Left lung (tissue), 10 donors: ENCODE results near the gene PAPPA2. TPM values are rescaled to one million over a fixed set of nuclear protein-coding genes. Genes with fewer than 3 reads are reported as not detected.

Source experiments
- ATAC-seq: fragments of 200-7000 bp; cut with Tn5 transposase; one replicate; pipeline ENCODE4 v1.9.1; 2020; ENCODE audit warnings: moderate library complexity
- DNase-seq, 4 donors: peaks; one replicate each; pipeline ENCODE4 v3.0.0-alpha.2; 2013 to 2020
- H3K27ac ChIP-seq, 2 donors: fragments of 200-600 bp; sonication (generic) in 1 of 2; one replicate each; pipeline versions ENCODE4 v1.5.0 to v1.8.0; 2020 to 2021
- H3K27me3 ChIP-seq, 2 donors: fragments of 200-600 bp; sonication (generic) in 1 of 2; one replicate each; pipeline versions ENCODE4 v1.5.0 to v1.8.0; 2020 to 2021
- H3K36me3 ChIP-seq, 2 donors: fragments of 200-600 bp; sonication (generic) in 1 of 2; one replicate each; pipeline versions ENCODE4 v1.5.0 to v1.8.0; 2020 to 2021
- H3K4me1 ChIP-seq, 2 donors: fragments of 200-600 bp; one replicate each; pipeline ENCODE4 v1.8.0; 2021
- H3K4me3 ChIP-seq, 2 donors: fragments of 200-600 bp; sonication (generic) in 1 of 2; one replicate each; pipeline versions ENCODE4 v1.5.0 to v1.8.0; 2020 to 2021; ENCODE audit warnings: mild to moderate bottlenecking in 1 of 2
- H3K9me3 ChIP-seq, 2 donors: fragments of 200-600 bp; sonication (generic) in 1 of 2; one replicate each; pipeline versions ENCODE4 v1.5.0 to v1.8.0; 2020 to 2021
- intact Hi-C, 2 donors: fragments of 100-400 bp; cut with DNase I; formaldehyde crosslinking; loops; one replicate each; pipeline versions ENCODE4 v1.11.2 to v1.14.2; 2022
- polyA plus RNA-seq, 6 donors: library from polyadenylated mRNA; unstranded; fragments of 120-200 nt; gene quantifications; one replicate each; pipeline ENCODE4 v1.2.1, GENCODE V29; 2013; ENCODE audit not compliant: insufficient read length in 6 of 6
- total RNA-seq, 2 donors: library from RNA; stranded (reverse); fragmentation: NEBNext Ultra II Directional; extraction: Animal tissue kit (Norgen Biotek cat#: 25700); gene quantifications; one replicate each; pipeline ENCODE4 v1.2.1, GENCODE V29; 2021
- TF ChIP-seq, protein P1 (sequence below), 2 donors: fragments of 200-600 bp; sonication (generic) in 1 of 2; IDR thresholded peaks; one replicate each; pipeline versions ENCODE4 v1.5.0 to v1.8.0; 2021; ENCODE audit warnings: antibody characterized with exemption in 2 of 2
- donor health status: DM: no; HTN: yes; CAD: no.
- donor health status: DM: no; HTN: no; CAD: no.

Gene PAPPA2
- total and polyA plus RNA-seq, 8 donors, result 0.09 to 0.68 (median 0.27) TPM

DNA sequence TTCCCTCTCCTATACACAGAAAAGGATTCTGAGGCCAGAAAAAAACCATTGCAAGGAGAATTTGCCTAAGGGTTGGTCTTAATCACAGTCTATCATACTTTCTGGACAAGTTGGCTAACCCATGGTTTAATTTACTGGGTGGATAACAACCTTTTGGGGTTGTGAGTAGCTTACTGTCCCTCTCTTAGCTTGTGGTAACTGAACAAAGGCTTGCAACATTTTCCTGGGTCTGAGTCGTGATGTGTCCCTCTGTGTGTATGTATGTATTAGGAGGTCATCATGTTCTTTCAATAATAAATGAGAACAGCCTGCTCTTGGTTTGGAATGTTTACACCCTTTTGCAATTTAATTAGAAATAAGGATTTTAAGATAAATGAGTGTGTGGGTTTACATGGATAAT is 36.7 kb downstream of the PAPPA2 start:
- H3K4me3 ChIP-seq, result no peak overlapping the region
- DNase-seq (no peak), ATAC-seq (no peak)
- TF ChIP-seq, protein P1, sequence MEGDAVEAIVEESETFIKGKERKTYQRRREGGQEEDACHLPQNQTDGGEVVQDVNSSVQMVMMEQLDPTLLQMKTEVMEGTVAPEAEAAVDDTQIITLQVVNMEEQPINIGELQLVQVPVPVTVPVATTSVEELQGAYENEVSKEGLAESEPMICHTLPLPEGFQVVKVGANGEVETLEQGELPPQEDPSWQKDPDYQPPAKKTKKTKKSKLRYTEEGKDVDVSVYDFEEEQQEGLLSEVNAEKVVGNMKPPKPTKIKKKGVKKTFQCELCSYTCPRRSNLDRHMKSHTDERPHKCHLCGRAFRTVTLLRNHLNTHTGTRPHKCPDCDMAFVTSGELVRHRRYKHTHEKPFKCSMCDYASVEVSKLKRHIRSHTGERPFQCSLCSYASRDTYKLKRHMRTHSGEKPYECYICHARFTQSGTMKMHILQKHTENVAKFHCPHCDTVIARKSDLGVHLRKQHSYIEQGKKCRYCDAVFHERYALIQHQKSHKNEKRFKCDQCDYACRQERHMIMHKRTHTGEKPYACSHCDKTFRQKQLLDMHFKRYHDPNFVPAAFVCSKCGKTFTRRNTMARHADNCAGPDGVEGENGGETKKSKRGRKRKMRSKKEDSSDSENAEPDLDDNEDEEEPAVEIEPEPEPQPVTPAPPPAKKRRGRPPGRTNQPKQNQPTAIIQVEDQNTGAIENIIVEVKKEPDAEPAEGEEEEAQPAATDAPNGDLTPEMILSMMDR (IDR thresholded peaks at IDR 0.05), result no peak
- H3K27me3 ChIP-seq, result no peaks in the 10 kb centered on the region
- H3K4me1 ChIP-seq, result no peaks in the 10 kb centered on the region
- H3K9me3 ChIP-seq, result no peaks in the 10 kb centered on the region
- no peak overlapping the region for H3K27ac ChIP-seq
- H3K36me3 ChIP-seq, result no peaks in the 10 kb centered on the region
- intact Hi-C loops, result no loop called here

DNA sequence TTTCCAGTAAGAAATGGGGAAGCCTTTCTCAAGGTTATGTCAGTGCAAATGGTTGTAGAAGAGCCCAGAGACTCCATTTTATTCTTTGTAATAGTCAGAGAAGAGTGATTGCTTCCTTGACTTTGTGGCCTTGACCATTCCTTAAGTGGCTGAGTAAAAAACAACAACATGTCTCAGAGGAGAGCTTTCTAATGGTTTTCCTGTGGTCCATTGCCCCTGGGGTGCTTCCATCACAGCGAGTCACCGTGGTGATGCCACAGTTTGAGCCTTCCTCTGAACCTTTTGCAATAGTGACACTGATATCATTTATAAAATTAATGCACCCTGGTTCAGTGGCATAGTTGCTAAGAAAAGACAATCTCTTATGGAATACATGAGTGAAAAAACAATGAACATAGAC is 38.6 kb downstream of the PAPPA2 start:
- H3K27ac ChIP-seq, result no peak overlapping the region
- H3K4me3 ChIP-seq, result no peak overlapping the region
- H3K4me1 ChIP-seq, result no peaks in the 10 kb centered on the region
- no peaks in the 10 kb centered on the region for H3K36me3 ChIP-seq
- no peak for DNase-seq
- H3K9me3 ChIP-seq, result no peaks in the 10 kb centered on the region
- intact Hi-C loops, result no loop called here
- no peak for ATAC-seq
- TF ChIP-seq, protein P1 (IDR thresholded peaks at IDR 0.05), result no peak
- H3K27me3 ChIP-seq, result no peaks in the 10 kb centered on the region

DNA sequence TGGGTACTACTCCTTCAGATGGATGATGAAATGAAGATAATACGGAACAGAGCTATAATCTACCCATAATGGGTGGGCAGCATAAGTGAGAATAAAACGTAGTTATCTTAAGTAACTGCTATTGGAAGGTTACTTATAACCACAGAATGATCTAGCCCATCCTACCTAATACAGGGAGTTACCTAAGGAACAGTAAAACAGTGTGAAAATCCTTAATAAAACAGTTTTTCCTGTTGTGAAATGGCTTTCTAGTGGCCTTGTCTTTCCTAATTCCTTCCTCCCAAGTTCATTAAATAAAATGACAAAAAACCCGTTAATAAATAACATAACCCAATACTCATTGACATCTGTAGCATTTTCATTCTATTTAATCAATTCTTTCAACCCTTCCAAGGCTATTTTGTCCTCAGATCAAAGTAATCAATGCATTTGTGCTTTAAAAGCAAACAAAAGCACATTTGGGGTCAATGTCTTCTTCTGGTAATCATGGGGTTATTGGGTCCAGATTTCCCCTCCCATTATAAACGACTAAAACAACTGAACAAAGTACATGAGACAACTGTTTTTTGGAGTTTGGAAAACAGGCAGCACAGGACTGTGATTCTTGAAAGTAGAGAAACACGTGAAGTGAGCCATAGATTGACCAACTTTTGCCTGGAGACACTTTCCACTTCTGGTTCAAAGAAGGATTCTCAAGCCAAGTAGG is 42.0 kb downstream of the PAPPA2 start:
- Histone ChIP-seq H3K27me3 (no peaks in the 10 kb centered on the region), H3K9me3 (no peaks in the 10 kb centered on the region), H3K36me3 (no peaks in the 10 kb centered on the region), H3K4me1 (no peaks in the 10 kb centered on the region), H3K27ac (no peak overlapping the region), H3K4me3 (no peak overlapping the region)
- ATAC-seq (no peak), DNase-seq (no peak)
- intact Hi-C loops, result no loop called here
- TF ChIP-seq, protein P1 (IDR thresholded peaks at IDR 0.05), result no peak

- intact Hi-C loops, result no loop called here
- H3K27ac ChIP-seq, result no peak overlapping the region
- no peaks in the 10 kb centered on the region for H3K4me1 ChIP-seq
Measured at GRCh38 chr1:176512966-176513365, 50.0 kb downstream of the PAPPA2 start.

DNA sequence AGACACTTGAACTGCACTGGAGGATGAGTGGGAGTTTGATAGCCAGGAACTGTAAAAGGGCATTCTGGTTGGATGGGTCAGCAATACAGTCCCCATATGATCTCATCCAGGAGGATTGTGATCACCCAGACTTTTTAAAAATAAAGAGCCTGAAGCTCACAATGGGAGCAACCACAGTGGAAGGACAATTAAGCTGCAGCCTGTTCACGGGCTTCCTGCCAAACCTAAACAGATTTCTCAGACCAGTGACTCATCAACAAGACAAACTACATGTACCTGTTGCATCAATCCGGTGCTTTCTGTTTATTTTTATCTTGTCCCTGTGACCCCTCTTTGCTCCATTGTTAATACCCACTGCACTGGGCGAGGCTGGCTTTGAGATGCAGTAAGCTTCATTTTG is 52.3 kb downstream of the PAPPA2 start:
- DNase-seq, result no peak
- Histone ChIP-seq H3K36me3 (no peaks in the 10 kb centered on the region), H3K4me1 (no peaks in the 10 kb centered on the region), H3K9me3 (no peaks in the 10 kb centered on the region), H3K27me3 (no peaks in the 10 kb centered on the region), H3K27ac (no peak overlapping the region), H3K4me3 (no peak overlapping the region)
- intact Hi-C loops, result no loop called here
- no peak for ATAC-seq
- TF ChIP-seq, protein P1 (IDR thresholded peaks at IDR 0.05), result no peak

More at GRCh38 chr1:176512966-176513365, 50.0 kb downstream of the PAPPA2 start:
- TF ChIP-seq, protein P1 (IDR thresholded peaks at IDR 0.05), result no peak
- Histone ChIP-seq H3K9me3 (no peaks in the 10 kb centered on the region), H3K36me3 (no peaks in the 10 kb centered on the region), H3K4me3 (no peak overlapping the region), H3K27me3 (no peaks in the 10 kb centered on the region)
- ATAC-seq, result no peak
- no peak for DNase-seq
